Body of pancreas (tissue), 4 donors: ENCODE results near the gene NBAS. TPM values are rescaled to one million over a fixed set of nuclear protein-coding genes. Genes with fewer than 3 reads are reported as not detected.

ENCODE experiments used
- ATAC-seq: fragments of 150-250 bp; one replicate; pipeline ENCODE4 v1.9.1; 2016
- DNase-seq, 4 donors: peaks; one replicate each; pipeline ENCODE4 v3.0.0-alpha.2; 2019
- H3K27ac ChIP-seq, 4 donors: fragments of 200-600 bp; sonication (generic); 1 replicate in 3 of 4; 2 replicates in 1 of 4; pipeline versions ENCODE4 v1.5.1 to v1.6.1; 2016 to 2019; ENCODE audit warnings: mild to moderate bottlenecking in 1 of 4, mixed read lengths in 1 of 4, moderate library complexity in 1 of 4
- H3K27me3 ChIP-seq, 2 donors: fragments of 200-600 bp; sonication (generic); one replicate each; pipeline ENCODE4 v1.6.0; 2016; ENCODE audit warnings: mild to moderate bottlenecking in 1 of 2
- H3K36me3 ChIP-seq, 2 donors: fragments of 200-600 bp; sonication (generic); replicated peaks in 1 of 2; 2 replicates each; pipeline ENCODE4 v1.5.1; 2016; ENCODE audit warnings: low read depth in 2 of 2; ENCODE audit not compliant: insufficient read depth in 1 of 2
- H3K4me1 ChIP-seq: fragments of 200-600 bp; sonication (generic); one replicate; pipeline ENCODE4 v1.6.0; 2016
- H3K4me3 ChIP-seq, 2 donors: fragments of 200-600 bp; sonication (generic); 1 replicate in 1 of 2; 2 replicates in 1 of 2; pipeline ENCODE4 v1.5.1; 2016 to 2019
- H3K9me3 ChIP-seq, 3 donors: fragments of 200-600 bp; sonication (generic); 1 replicate in 2 of 3; 2 replicates in 1 of 3; pipeline ENCODE4 v1.5.1; 2016
- POLR2A ChIP-seq, 3 donors: fragments of 450-650 bp; IDR thresholded peaks; one replicate each; pipeline ENCODE4 v1.6.1; 2016; ENCODE audit warnings: antibody characterized with exemption in 3 of 3, mild to moderate bottlenecking in 2 of 3
- WGBS, 2 donors: methylation state at CpG; one replicate each; pipeline ENCODE4 v1.1.5; 2017; 5-methylcytosine and 5-hydroxymethylcytosine counted together
- intact Hi-C: fragments of 100-400 bp; cut with DNase I; formaldehyde crosslinking; loops from one replicate; pipeline ENCODE4 v1.15.1; 2023
- total RNA-seq, 2 donors: library from RNA; depleted of rRNA; stranded (reverse); fragments of >200 nt; gene quantifications; one replicate each; pipeline ENCODE4 v1.1.0, GENCODE V29; 2016
- TF ChIP-seq, protein P1 (sequence below), 7 experiments: fragments of 450-650 bp in 4 of 7; fragments of 200-600 bp in 3 of 7; sonication (generic) in 3 of 7; IDR thresholded peaks; one replicate each; pipeline ENCODE4 v1.5.1; 2016 to 2019; ENCODE audit warnings: antibody characterized with exemption in 7 of 7

NBAS gene
- total RNA-seq, 2 donors from 2014 or later, result 34.0 to 35.9 TPM

DNA sequence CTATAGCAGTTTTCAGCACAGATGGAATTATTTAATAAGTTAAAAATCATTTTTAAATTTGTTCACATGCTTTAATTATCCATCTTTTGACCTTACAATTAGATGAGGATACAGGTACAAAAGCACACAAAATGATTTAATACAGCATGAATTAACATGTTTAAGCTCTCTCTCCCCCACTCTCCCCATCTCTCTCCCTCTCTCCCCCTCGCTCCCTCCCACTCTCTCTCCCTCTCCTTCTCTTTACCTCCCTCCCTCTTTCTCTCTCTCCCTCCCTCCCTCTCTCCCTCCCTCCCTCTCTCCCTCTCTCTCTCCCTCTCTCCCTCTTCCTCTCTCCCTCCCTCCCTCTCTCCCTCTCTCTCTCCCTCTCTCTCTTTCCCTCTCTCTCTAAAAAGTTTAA lies 7.6 kb downstream of the NBAS start:
- peaks cover 8% of the 10 kb centered on the region for H3K4me1 ChIP-seq
- no peaks in the 10 kb centered on the region for H3K27me3 ChIP-seq
- no peak for DNase-seq
- no peaks in the 10 kb centered on the region for H3K9me3 ChIP-seq
- H3K4me3 ChIP-seq, result no peak overlapping the region
- no peak overlapping the region for H3K27ac ChIP-seq
- 82 to 83% methylated on average over 1 of the region's 1 CpG for WGBS, 2 donors
- TF ChIP-seq POLR2A (IDR thresholded peaks at IDR 0.05), result no peak
- TF ChIP-seq, protein P1, sequence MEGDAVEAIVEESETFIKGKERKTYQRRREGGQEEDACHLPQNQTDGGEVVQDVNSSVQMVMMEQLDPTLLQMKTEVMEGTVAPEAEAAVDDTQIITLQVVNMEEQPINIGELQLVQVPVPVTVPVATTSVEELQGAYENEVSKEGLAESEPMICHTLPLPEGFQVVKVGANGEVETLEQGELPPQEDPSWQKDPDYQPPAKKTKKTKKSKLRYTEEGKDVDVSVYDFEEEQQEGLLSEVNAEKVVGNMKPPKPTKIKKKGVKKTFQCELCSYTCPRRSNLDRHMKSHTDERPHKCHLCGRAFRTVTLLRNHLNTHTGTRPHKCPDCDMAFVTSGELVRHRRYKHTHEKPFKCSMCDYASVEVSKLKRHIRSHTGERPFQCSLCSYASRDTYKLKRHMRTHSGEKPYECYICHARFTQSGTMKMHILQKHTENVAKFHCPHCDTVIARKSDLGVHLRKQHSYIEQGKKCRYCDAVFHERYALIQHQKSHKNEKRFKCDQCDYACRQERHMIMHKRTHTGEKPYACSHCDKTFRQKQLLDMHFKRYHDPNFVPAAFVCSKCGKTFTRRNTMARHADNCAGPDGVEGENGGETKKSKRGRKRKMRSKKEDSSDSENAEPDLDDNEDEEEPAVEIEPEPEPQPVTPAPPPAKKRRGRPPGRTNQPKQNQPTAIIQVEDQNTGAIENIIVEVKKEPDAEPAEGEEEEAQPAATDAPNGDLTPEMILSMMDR (IDR thresholded peaks at IDR 0.05), result no peak
- H3K36me3 ChIP-seq, result peaks cover 0 to 1% of the 10 kb centered on the region in 2 donors
- no peak for ATAC-seq
- intact Hi-C loops, result no loop called here

DNA sequence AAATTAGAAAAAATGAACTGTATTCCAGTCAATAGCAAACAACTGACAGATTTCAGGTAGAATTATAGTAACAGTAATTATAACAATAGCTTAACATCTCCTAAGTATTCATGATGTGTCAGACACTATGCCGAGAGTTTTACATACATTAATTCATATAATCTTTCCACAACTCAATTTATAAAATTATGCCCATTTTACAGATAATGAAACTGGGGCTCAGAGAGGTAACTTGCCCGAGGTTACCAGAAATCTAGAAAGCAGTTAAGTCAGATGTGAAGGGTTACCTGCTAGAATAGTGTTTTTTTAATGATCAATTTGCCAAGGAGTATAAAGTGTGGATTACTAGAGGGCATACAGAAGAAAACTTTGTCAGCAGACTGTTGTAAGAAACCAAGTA lies 12.2 kb downstream of the NBAS start:
- 97 to 98% methylated on average over 2 of the region's 2 CpGs for WGBS, 2 donors
- TF ChIP-seq POLR2A (IDR thresholded peaks at IDR 0.05), result no peak
- TF ChIP-seq, protein P1 (IDR thresholded peaks at IDR 0.05), result no peak
- DNase-seq (no peak), ATAC-seq (no peak)
- H3K4me3 ChIP-seq, result no peak overlapping the region
- H3K27me3 ChIP-seq, result no peaks in the 10 kb centered on the region
- H3K36me3 ChIP-seq, result peaks cover 0 to 1% of the 10 kb centered on the region in 2 donors
- H3K27ac ChIP-seq, result no peak overlapping the region
- intact Hi-C loops, result no loop called here
- no peaks in the 10 kb centered on the region for H3K4me1 ChIP-seq
- H3K9me3 ChIP-seq, result no peaks in the 10 kb centered on the region

DNA sequence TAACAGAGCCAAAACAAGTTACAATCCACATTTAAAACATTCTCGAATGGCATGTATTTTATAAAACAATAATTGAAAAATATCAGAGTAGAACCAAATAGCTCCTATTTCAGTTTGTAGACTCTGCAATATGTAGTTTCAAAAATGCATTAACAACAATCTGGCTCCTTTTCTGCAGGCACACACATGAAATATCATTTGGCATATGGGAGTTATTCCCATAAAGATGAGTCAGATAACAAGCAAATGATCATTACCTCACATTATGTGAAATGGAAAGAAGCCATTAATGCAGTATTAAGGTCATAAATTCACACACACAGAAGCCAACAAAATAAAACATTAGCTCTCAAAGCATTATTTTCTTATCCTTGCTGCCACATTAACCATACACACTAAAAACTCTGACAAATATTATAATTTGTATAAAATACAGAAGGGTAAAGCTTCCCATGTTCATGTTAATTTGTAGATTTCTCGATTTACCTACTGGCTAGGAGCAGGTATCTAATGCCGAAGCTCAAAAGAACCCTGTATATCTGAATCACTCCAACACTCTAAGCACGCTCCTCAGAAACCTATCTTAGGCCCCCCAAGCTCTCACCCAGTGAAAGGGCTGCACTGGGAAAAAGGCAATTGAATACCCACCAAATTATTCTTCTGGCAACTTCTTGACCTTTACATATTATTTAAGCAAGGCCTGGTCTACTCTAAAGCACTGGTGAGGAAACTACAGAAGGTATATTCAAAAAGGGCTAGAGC lies 13.8 kb downstream of the NBAS start:
- ATAC-seq, result no peak
- TF ChIP-seq, protein P1 (IDR thresholded peaks at IDR 0.05), result no peak
- TF ChIP-seq POLR2A (IDR thresholded peaks at IDR 0.05), result no peak
- 93 to 95% methylated on average over 4 of the region's 4 CpGs for WGBS, 2 donors

DNA sequence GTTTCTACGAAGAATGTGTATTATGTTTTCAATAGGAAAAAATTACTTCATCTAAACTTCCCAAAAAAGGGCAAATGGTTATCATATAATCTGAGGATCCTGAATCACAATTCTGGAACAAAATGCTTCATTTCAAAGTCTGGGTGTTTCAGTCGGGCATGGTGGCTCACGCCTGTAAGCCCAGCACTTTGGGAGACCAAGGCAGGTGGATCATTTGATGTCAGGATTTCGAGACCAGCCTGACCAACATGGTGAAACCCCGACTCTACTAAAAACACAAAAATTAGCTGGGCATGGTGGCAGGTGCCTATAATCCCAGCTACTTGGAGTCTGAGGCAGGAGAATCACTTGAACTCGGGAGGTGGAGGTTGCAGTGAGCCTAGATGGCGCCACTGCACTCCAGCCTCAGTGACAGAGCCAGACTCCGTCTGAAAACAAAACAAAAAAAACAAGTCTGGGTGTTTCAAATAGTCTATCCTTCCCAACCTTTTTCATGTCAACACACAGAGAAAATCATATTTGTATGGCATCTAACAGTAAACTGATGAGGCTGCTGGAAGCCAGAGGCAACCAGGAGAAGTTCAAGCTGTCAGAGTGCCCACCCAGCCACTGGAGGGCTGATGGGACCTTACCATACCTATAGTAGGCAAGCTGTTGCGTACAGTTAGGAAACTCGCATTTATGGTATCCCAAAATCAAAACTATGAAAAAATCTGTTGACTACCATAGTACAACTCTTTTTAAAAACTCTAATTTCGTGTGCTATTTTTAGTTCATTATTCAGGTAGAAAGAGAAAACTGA lies 14.6 kb downstream of the NBAS start:
- DNase-seq (no peak), ATAC-seq (no peak)
- TF ChIP-seq, protein P1 (IDR thresholded peaks at IDR 0.05), result no peak
- TF ChIP-seq POLR2A (IDR thresholded peaks at IDR 0.05), result no peak
- H3K27me3 ChIP-seq, result no peaks in the 10 kb centered on the region
- intact Hi-C loops, result no loop called here
- no peaks in the 10 kb centered on the region for H3K9me3 ChIP-seq
- 88 to 90% methylated on average over 11 of the region's 11 CpGs for WGBS, 2 donors
- H3K4me1 ChIP-seq, result peaks cover 5% of the 10 kb centered on the region
- no peaks in the 10 kb centered on the region for H3K36me3 ChIP-seq
- no peak overlapping the region for H3K27ac ChIP-seq
- no peak overlapping the region for H3K4me3 ChIP-seq

More for the DNA sequence above, 13.8 kb downstream of the NBAS start:
- Histone ChIP-seq H3K36me3 (peaks cover 0 to 1% of the 10 kb centered on the region in 2 donors), H3K4me3 (no peak overlapping the region), H3K27ac (no peak overlapping the region), H3K27me3 (no peaks in the 10 kb centered on the region), H3K9me3 (no peaks in the 10 kb centered on the region), H3K4me1 (peaks cover 5% of the 10 kb centered on the region)
- DNase-seq, result no peak
- intact Hi-C loops, result no loop called here
